Measurements from ENCODE around the gene MINDY4B.

The MINDY4B gene

GRCh38 chr3:150905339-150905738 lies at the start of gene MINDY4B:
TSS of gene MINDY4B (minus strand) at chr3:150905439. CDS start at chr3:150905439, 0 bp downstream.
- ATAC-seq: no peak

GRCh38 chr3:150951923-150952322 lies 46.7 kb upstream of the MINDY4B start:
- ATAC-seq: no peak

GRCh38 chr3:150945226-150946032 lies 40.2 kb upstream of the MINDY4B start:
- no peak for ATAC-seq

- ATAC-seq: no peak
Measured at GRCh38 chr3:150942221-150942620, 37.0 kb upstream of the MINDY4B start.

- ATAC-seq: no peak
Measured at GRCh38 chr3:150936693-150937092, 31.5 kb upstream of the MINDY4B start.

- no peak for ATAC-seq
Measured at GRCh38 chr3:150933473-150933995, 28.3 kb upstream of the MINDY4B start.

- ATAC-seq: no peak
Measured at GRCh38 chr3:150931745-150932144, 26.5 kb upstream of the MINDY4B start.

GRCh38 chr3:150930839-150931238 lies 25.6 kb upstream of the MINDY4B start:
- no peak for ATAC-seq

- ATAC-seq: no peak
Measured at GRCh38 chr3:150928234-150928633, 23.0 kb upstream of the MINDY4B start.

GRCh38 chr3:150926328-150926727 lies 21.1 kb upstream of the MINDY4B start:
- no peak for ATAC-seq

- peak; percentile 53 to 67 for ATAC-seq
Measured at GRCh38 chr3:150925751-150926201, 20.5 kb upstream of the MINDY4B start.

- ATAC-seq: no peak
Measured at GRCh38 chr3:150922611-150923010, 17.4 kb upstream of the MINDY4B start.

- ATAC-seq: no peak
Measured at GRCh38 chr3:150921209-150921608, 16.0 kb upstream of the MINDY4B start.

- no peak for ATAC-seq
Measured at GRCh38 chr3:150920236-150920635, 15.0 kb upstream of the MINDY4B start.

- no peak for ATAC-seq
Measured at GRCh38 chr3:150917951-150918350, 12.7 kb upstream of the MINDY4B start.

GRCh38 chr3:150913133-150913922 lies 8.1 kb upstream of the MINDY4B start:
- ATAC-seq: no peak

- no peak for ATAC-seq
Measured at GRCh38 chr3:150912501-150912900, 7.3 kb upstream of the MINDY4B start.

- ATAC-seq: no peak
Measured at GRCh38 chr3:150911771-150912170, 6.5 kb upstream of the MINDY4B start.

GRCh38 chr3:150906461-150906860 lies 1.2 kb upstream of the MINDY4B start:
- no peak for ATAC-seq

GRCh38 chr3:150905746-150906145 lies 507 bp upstream of the MINDY4B start:
- ATAC-seq: no peak

GRCh38 chr3:150902988-150903387 lies 2.3 kb downstream of the MINDY4B start:
- ATAC-seq: no peak

- no peak for ATAC-seq
Measured at GRCh38 chr3:150901793-150902192, 3.4 kb downstream of the MINDY4B start.

GRCh38 chr3:150899141-150899540 lies 6.1 kb downstream of the MINDY4B start:
- ATAC-seq: no peak

Data from activated CD4-positive, CD25-positive, alpha-beta regulatory T cell treated with anti-CD3 and anti-CD28 coated beads, Interleukin-2, amount 50 U/mL, for 24 hours (primary cell).